22Rv1 (cell line): ENCODE measurements around the gene IFNA6.

Experiments used
- H3K27ac ChIP-seq: fragments of 450-650 bp; 2 replicates; pipeline ENCODE4 v1.5.1; 2017
- CTCF ChIP-seq: fragments of 450-650 bp; IDR thresholded peaks from 2 replicates; pipeline ENCODE4 v1.5.1; 2017; ENCODE audit warnings: mild to moderate bottlenecking
- ZFX ChIP-seq: fragments of 450-650 bp; IDR thresholded peaks from 2 replicates; pipeline ENCODE4 v1.6.1; 2017; ENCODE audit warnings: antibody characterized with exemption, borderline replicate concordance

IFNA6 gene

GRCh38 chr9:21324047-21324446 lies 26.6 kb downstream of the IFNA6 start:
- no peak for TF ChIP-seq ZFX
- TF ChIP-seq CTCF = no peak
- no peak overlapping the region for H3K27ac ChIP-seq

DNA sequence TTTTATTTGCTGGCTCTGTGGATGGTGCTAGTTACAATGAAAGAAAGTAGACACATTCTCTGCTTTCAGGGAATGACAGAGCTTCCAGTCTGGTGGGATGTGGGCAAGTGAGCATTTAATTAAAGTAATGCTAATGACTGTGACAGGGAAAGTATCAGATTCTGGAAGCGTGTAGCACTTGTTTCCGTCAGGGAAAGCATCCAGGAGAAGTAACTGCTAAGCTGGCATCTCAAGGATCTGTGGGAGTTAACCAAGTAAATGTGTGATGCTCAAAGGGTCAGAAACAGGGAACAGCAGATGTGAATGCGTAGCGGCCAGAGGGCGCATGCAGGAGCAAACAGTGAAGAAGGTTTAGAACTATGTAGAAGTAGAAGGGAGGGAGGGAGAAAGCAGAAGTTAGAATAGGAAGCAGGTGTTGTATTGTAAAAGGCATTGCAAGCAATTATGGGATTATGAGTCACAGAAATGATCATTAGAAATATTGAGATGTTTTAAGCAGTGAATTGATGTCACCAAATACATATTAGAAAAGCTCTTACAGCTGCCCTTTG lies 27.7 kb downstream of the IFNA6 start:
- TF ChIP-seq ZFX (no peak), CTCF (no peak)

GRCh38 chr9:21320465-21320864 lies 30.2 kb downstream of the IFNA6 start:
- TF ChIP-seq CTCF (no peak), ZFX (no peak)
- no peak overlapping the region for H3K27ac ChIP-seq

More for the DNA sequence above, 27.7 kb downstream of the IFNA6 start:
- no peak overlapping the region for H3K27ac ChIP-seq

DNA sequence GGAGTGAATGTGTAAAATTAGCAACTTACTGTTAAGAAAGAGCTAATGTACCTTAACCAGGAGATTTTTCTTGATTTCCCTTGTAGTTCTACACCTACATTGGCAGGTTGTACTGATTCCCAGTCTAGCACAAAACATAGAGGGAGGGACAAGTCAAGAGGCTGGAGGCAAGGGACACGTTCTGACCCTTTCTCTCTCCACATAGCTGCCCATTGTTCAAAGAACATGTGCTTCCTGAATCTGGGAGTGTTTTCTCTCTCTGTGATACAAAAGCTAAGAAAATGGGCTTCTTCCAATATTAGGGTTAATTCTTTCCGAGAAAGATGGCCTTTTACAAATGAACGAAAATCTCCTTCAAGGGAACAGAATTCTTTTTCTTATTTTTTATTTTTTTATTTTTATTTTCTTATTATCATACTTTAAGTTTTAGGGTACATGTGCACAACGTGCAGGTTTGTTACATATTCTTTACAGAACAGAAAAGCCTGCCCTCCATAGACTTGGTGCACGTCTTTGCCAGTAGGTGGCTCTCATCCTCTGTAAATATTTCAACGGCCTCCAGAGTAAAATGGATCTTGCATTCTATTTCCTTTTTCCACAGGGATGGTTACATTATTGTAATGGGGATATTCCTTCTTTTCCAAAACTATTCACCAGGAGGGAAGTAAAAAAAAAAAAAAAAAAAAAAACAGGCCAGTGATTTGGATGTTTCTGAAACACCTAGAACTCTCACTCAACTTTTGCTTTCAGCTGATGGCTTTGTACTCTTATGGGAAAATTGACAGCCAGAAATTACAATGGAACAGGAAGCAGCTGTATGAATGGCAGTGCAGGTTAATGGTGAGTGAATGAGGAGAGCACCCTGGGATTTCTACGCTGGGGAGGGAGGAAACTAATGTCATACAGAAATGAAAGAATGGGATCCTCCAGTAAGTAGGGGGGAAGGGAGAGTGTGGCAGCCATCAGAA lies 32.4 kb downstream of the IFNA6 start:
- TF ChIP-seq CTCF (peak; percentile 90), ZFX (no peak)

DNA sequence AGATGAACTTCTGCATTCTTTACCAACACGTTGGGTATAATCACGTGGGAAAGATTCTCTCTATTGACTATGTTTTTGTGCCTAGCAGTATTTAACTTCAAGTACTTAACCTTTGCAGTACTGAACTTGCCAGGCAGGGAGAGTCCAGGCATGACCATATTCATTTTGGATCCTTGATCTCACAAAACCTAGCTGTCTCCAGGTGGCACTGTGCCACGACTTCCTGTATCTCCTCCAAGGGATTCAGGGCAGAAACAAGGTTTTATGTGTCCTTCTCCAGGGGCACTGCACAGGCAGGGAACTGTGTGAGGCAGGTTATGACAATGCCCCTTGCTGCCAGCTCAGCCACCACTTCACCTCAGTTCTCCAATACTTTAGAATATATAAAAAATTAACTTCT lies 33.8 kb downstream of the IFNA6 start:
- TF ChIP-seq CTCF (no peak), ZFX (no peak)
- H3K27ac ChIP-seq = no peak overlapping the region

More for the DNA sequence above, 32.4 kb downstream of the IFNA6 start:
- no peak overlapping the region for H3K27ac ChIP-seq

DNA sequence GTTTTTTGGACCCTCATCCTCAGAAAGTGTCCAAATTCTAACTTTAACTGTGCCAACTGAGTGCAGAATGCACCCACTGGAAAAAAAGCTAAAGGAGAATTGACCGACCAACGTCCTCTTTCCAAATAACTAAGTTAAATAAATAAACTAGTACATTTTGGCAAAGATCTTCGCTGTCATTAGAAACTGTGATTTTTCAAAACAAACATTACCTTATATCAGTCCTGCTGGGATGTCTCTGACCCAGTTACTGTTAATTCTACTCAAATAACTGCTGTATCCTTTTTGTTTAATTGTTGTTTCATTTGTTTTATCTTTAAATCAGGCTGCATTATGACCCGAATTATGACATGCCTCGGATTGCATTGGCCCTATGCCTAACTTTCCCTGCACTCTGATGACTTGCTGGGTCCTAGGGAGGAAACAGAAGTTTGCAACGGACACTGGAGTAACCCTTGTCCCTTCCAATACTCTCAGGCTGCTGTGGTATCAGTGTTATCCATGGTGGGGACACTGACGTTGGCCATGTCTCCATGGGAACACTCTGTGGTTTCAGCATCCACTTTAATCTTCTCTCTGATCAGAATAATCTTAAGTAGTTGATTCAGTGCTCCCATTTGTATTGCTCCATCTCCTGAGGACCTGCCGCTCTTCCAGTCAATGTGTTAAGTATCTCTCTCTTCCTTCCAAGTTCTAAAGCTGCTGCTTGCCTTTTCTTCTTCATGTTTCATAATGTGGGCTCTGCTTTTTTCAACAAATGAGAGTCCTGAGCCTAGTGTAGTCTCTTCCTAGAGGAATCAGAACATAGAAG lies 34.5 kb downstream of the IFNA6 start:
- no peak overlapping the region for H3K27ac ChIP-seq
- TF ChIP-seq ZFX (no peak), CTCF (no peak)

GRCh38 chr9:21314152-21314551 lies 36.5 kb downstream of the IFNA6 start:
- TF ChIP-seq CTCF = no peak
- H3K27ac ChIP-seq = no peak overlapping the region
